NCI-H1092 treated with DMSO at 0.1 percent for 48 hours (cell line): Measurements from ENCODE around the gene TTLL13.
"Not testable (repeated sequence)": the region's sequence is repeated elsewhere in the genome, so short reads cannot be mapped to it uniquely, and the experiment has no call there.

Experiments
- DNase-seq: peaks from one replicate; lab custom pipeline; 2025; lab: John Stamatoyannopoulos, UW

Gene TTLL13

GRCh38 chr15:90239371-90239770, 10.0 kb upstream of the TTLL13 start:
- no peak for DNase-seq

GRCh38 chr15:90240856-90241255, 8.5 kb upstream of the TTLL13 start:
- DNase-seq, result no peak

GRCh38 chr15:90241343-90242192, 7.8 kb upstream of the TTLL13 start:
- DNase-seq, result no peak

GRCh38 chr15:90243943-90244639, 5.3 kb upstream of the TTLL13 start:
- DNase-seq, result no peak

GRCh38 chr15:90248789-90249202, 560 bp upstream of the TTLL13 start:
- no peak for DNase-seq

GRCh38 chr15:90257776-90258175, 8.4 kb downstream of the TTLL13 start:
- no peak for DNase-seq

GRCh38 chr15:90259524-90259923, 10.2 kb downstream of the TTLL13 start:
- no peak for DNase-seq

- not testable (repeated sequence) for DNase-seq
These were observed 11.4 kb downstream of the TTLL13 start for GRCh38 chr15:90260731-90261130.

GRCh38 chr15:90261811-90262210, 12.5 kb downstream of the TTLL13 start:
- DNase-seq, result no peak

- no peak for DNase-seq
These were observed 13.1 kb downstream of the TTLL13 start for GRCh38 chr15:90262426-90262825.

- DNase-seq, result no peak
These were observed 15.3 kb downstream of the TTLL13 start for GRCh38 chr15:90264671-90265070.

GRCh38 chr15:90265271-90266060, 16.1 kb downstream of the TTLL13 start, which contains the start of gene NGRN:
TSS of gene NGRN (plus strand) at chr15:90265672. CDS start at chr15:90265713, 41 bp downstream.
- DNase-seq, result peak; percentile 82

GRCh38 chr15:90266061-90266431, 16.7 kb downstream of the TTLL13 start:
- peak; percentile 62 for DNase-seq

- no peak for DNase-seq
These were observed 17.1 kb downstream of the TTLL13 start for GRCh38 chr15:90266485-90266884.

- DNase-seq, result peak; percentile 1
These were observed 19.1 kb downstream of the TTLL13 start for GRCh38 chr15:90268415-90268814.

GRCh38 chr15:90270502-90271150, 21.3 kb downstream of the TTLL13 start:
- DNase-seq, result no peak

- no peak for DNase-seq
These were observed 22.3 kb downstream of the TTLL13 start for GRCh38 chr15:90271459-90272166.

GRCh38 chr15:90278467-90278866, 29.1 kb downstream of the TTLL13 start:
- not testable (repeated sequence) for DNase-seq

GRCh38 chr15:90280743-90281142, 31.4 kb downstream of the TTLL13 start:
- not testable (repeated sequence) for DNase-seq

GRCh38 chr15:90281637-90282036, 32.3 kb downstream of the TTLL13 start:
- not testable (repeated sequence) for DNase-seq

- no peak for DNase-seq
These were observed 37.3 kb downstream of the TTLL13 start for GRCh38 chr15:90286678-90287077.
